Brain microvascular endothelial cell (primary cell): ENCODE measurements around the gene MINK1.

Source experiments
- DNase-seq: peaks from one replicate; pipeline ENCODE4 v3.0.0-alpha.2; 2020
- H3K27ac ChIP-seq: fragments of 250-450 bp; sonication (Bioruptor Pico); 2 replicates; pipeline ENCODE4 v1.5.1; 2020; ENCODE audit warnings: mild to moderate bottlenecking, moderate library complexity
- H3K27me3 ChIP-seq: fragments of 250-450 bp; sonication (Bioruptor Pico); replicated peaks from 2 replicates; pipeline ENCODE4 v1.5.1; 2020; ENCODE audit warnings: mild to moderate bottlenecking
- H3K36me3 ChIP-seq: fragments of 250-450 bp; sonication (Bioruptor Pico); replicated peaks from 2 replicates; pipeline ENCODE4 v1.5.1; 2020; ENCODE audit warnings: mild to moderate bottlenecking
- H3K4me3 ChIP-seq: 2 replicates; pipeline ENCODE4 v1.5.1; 2011; ENCODE audit warnings: low read depth, mild to moderate bottlenecking, control low read depth, low read length, moderate library complexity
- CTCF ChIP-seq: IDR thresholded peaks from 2 replicates; pipeline ENCODE4 v1.5.1; 2011; ENCODE audit warnings: low read depth, mild to moderate bottlenecking, moderate library complexity, low read length, control low read depth, inconsistent platforms; ENCODE audit errors: missing control alignments
- in situ Hi-C: cut with HindIII; loops from 2 replicates; pipeline ENCODE4 v1.10.0; 2017; ENCODE audit warnings: low sequenced_read_pairs, low pct_ligation_motif_present

Gene MINK1

GRCh38 chr17:4833178-4833940 is at the start of gene MINK1:
Gene MINK1, plus strand, starts transcription at chr17:4833340. Its CDS starts 244 bp downstream, at chr17:4833584.
- no peak for TF ChIP-seq CTCF
- H3K36me3 ChIP-seq = no peaks in the 10 kb centered on the region
- DNase-seq = peak; percentile 71
- in situ Hi-C loops = no loop called here
- no peaks in the 10 kb centered on the region for H3K27me3 ChIP-seq
- H3K27ac ChIP-seq = peak within 1 kb of the TSS; percentile 71
- peak within 1 kb of the TSS; percentile 79 for H3K4me3 ChIP-seq

GRCh38 chr17:4785311-4786105 is 47.6 kb upstream of the MINK1 start:
- in situ Hi-C loops = no loop called here
- DNase-seq = no peak
- peaks cover 6% of the 10 kb centered on the region for H3K27me3 ChIP-seq
- no peak for TF ChIP-seq CTCF
- peak overlapping the region; percentile 3 for H3K4me3 ChIP-seq
- no peak overlapping the region for H3K27ac ChIP-seq
- no peaks in the 10 kb centered on the region for H3K36me3 ChIP-seq

- H3K4me3 ChIP-seq = peak within 1 kb of the TSS; percentile 15
- no peak for TF ChIP-seq CTCF
- in situ Hi-C loops = no loop called here
- H3K27ac ChIP-seq = no peak within 1 kb of the TSS
- DNase-seq = peak; percentile 7
- no peaks in the 10 kb centered on the region for H3K36me3 ChIP-seq
- H3K27me3 ChIP-seq = peaks cover 6% of the 10 kb centered on the region
Measured at GRCh38 chr17:4786106-4786511, 47.0 kb upstream of the MINK1 start, which contains the start of gene VMO1. Gene VMO1, minus strand, starts transcription at chr17:4786364. Its CDS starts 12 bp downstream, at chr17:4786352.

GRCh38 chr17:4786516-4786915 is 46.6 kb upstream of the MINK1 start:
- Histone ChIP-seq H3K27ac (no peak overlapping the region), H3K27me3 (peaks cover 6% of the 10 kb centered on the region), H3K36me3 (no peaks in the 10 kb centered on the region), H3K4me3 (no peak overlapping the region)
- in situ Hi-C loops = no loop called here
- TF ChIP-seq CTCF = no peak
- no peak for DNase-seq

GRCh38 chr17:4788159-4788806 is 44.9 kb upstream of the MINK1 start:
- in situ Hi-C loops = no loop called here
- no peak for DNase-seq
- no peak overlapping the region for H3K27ac ChIP-seq
- H3K36me3 ChIP-seq = no peaks in the 10 kb centered on the region
- peaks cover 4% of the 10 kb centered on the region for H3K27me3 ChIP-seq
- no peak for TF ChIP-seq CTCF
- no peak overlapping the region for H3K4me3 ChIP-seq
